Activated T-helper 1 cell treated with anti-CD3 and anti-CD28 coated beads, Interleukin-12 subunit alpha, Interleukin-12 subunit beta, Interleukin-2, Interleukin-4 antibody, amounts not matched to agents 30 ng/mL and 10 ng/mL and 1 ng/mL, durations not matched to agents 14 hours and 24 hours and 36 hours (primary cell): ENCODE results near the gene ACAP3. TPM values are rescaled to one million over a fixed set of nuclear protein-coding genes. Genes with fewer than 3 reads are reported as not detected.

ENCODE experiments used
- DNase-seq: peaks from one replicate; pipeline ENCODE4 v3.0.0; 2021; ENCODE audit warnings: low spot score
- H3K27ac Mint-ChIP-seq: one replicate; pipeline ENCODE4 v1.8.0; 2021; ENCODE audit warnings: mild to moderate bottlenecking, mixed read lengths
- H3K27me3 Mint-ChIP-seq: one replicate; pipeline ENCODE4 v1.8.0; 2022; ENCODE audit warnings: mild to moderate bottlenecking, moderate library complexity, mixed read lengths; ENCODE audit not compliant: insufficient read depth
- H3K36me3 Mint-ChIP-seq: one replicate; pipeline ENCODE4 v1.8.0; 2021; ENCODE audit warnings: low read depth, mixed read lengths
- H3K4me1 Mint-ChIP-seq: one replicate; pipeline ENCODE4 v1.8.0; 2021; ENCODE audit warnings: low read depth, mixed read lengths
- H3K4me3 Mint-ChIP-seq: one replicate; pipeline ENCODE4 v1.8.0; 2021; ENCODE audit warnings: mild to moderate bottlenecking, moderate library complexity, mixed read lengths
- H3K9me3 Mint-ChIP-seq: one replicate; pipeline ENCODE4 v1.8.0; 2021; ENCODE audit warnings: mixed read lengths
- intact Hi-C: fragments of 100-400 bp; cut with micrococcal nuclease; formaldehyde crosslinking; loops from one replicate; pipeline ENCODE4 v1.15.1; 2024
- total RNA-seq: library from RNA; stranded (reverse); gene quantifications from 2 replicates; pipeline ENCODE4 v1.2.3, GENCODE V29; 2022

The ACAP3 gene
- total RNA-seq, 1 donor from 2014 or later: 47.7 TPM

DNA sequence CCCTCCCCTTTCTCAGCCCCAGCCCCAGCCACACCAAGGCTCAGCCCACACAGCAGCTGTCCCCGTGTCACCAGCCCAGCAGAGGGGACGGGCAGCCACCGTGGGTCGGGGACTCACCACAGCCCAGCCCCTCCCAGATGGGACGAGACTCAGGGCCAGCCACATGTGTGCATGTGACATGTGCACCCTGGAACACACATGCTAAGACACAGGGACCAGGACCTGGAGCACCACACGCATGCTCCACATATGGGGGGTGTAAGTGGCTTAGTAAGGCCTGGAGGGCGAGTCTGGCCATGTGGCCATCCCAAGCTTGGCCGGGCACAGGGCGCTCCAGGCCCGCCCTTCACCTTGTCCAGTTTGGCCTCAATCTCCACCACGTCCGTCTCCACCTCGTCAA is 4.0 kb downstream of the ACAP3 start:
- Mint-ChIP-seq H3K4me1 (peaks cover 15% of the 10 kb centered on the region), H3K27ac (no peak overlapping the region), H3K9me3 (no peaks in the 10 kb centered on the region), H3K4me3 (no peak overlapping the region), H3K36me3 (no peaks in the 10 kb centered on the region), H3K27me3 (no peaks in the 10 kb centered on the region)
- intact Hi-C loops: no loop called here
- DNase-seq: no peak

DNA sequence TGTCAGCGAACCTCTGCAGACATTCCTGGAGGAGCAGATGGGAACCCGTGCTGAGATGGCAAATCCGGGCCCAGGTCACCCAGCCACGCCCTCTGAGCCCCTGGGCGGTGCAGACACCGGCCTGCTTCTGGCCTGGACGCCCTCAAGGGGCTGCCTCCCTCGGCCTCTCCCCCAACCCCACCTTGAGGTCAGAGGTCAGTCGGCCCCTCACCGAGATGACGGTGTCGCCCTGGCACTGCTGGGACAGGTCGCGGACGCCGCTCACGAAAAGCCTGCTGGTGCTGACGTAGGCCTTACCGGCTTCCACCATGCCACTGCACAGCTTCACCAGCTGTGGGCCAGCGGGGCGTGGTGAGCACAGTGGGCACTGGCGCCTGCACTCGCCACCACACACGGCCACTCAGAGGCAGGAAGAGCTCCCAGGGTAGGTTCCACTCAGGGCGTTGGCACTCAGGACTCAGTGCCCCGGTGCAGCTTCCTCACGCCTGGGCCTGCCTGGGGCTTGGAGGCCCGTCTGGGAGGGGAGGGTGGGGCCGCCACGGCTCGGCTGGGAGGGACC is 4.7 kb downstream of the ACAP3 start:
- Mint-ChIP-seq H3K27me3 (no peaks in the 10 kb centered on the region), H3K9me3 (no peaks in the 10 kb centered on the region), H3K36me3 (no peaks in the 10 kb centered on the region), H3K27ac (no peak overlapping the region), H3K4me3 (no peak overlapping the region), H3K4me1 (peaks cover 15% of the 10 kb centered on the region)
- intact Hi-C loops: no loop called here
- DNase-seq: no peak

DNA sequence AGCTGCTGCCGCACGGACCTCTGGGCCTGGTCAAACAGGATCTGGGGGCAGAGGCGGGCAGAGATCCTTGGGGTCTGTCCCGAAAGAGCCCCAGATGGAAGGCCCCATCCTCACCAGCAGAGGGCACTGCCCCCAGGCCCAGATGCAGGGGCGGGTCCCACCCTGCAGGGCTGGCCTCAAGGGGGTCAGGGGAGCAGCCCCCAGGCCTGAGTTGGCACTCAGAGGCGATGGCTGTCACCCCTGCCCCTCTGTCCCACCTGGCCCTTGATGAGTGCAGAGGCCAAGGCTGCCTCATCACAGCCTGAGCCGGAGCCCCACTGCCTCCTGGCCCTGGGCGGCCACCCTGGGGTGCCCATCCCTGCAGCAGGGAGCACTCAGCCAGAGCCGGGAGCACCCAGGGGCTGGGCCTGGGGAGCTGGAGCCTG is 5.7 kb downstream of the ACAP3 start:
- no peak for DNase-seq
- Mint-ChIP-seq H3K36me3 (no peaks in the 10 kb centered on the region), H3K9me3 (no peaks in the 10 kb centered on the region), H3K27ac (no peak overlapping the region), H3K27me3 (no peaks in the 10 kb centered on the region), H3K4me3 (no peak overlapping the region), H3K4me1 (peaks cover 13% of the 10 kb centered on the region)
- intact Hi-C loops: no loop called here

DNA sequence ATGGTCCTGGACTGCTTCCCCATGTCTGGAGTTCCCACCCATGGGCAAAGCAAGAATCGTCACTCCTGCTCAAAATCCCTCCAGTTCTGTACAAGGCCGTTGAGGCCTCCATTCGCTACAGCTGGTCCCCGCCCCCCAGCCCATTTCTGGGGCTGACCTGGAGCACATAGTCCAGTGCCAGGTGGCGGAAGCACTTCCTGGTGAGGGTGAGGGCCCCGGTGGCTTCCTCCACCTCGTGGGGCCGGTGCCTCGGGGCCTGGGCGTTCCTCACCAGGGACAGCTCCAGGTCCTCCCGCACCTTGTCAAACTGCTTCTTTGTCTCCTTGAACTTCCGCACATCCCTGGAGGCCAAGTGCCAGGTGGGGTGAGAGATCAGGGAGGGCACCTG is 7.4 kb downstream of the ACAP3 start:
- Mint-ChIP-seq H3K4me3 (no peak overlapping the region), H3K9me3 (no peaks in the 10 kb centered on the region), H3K27ac (no peak overlapping the region), H3K4me1 (no peaks in the 10 kb centered on the region), H3K36me3 (no peaks in the 10 kb centered on the region), H3K27me3 (no peaks in the 10 kb centered on the region)
- intact Hi-C loops: no loop called here
- DNase-seq: no peak

DNA sequence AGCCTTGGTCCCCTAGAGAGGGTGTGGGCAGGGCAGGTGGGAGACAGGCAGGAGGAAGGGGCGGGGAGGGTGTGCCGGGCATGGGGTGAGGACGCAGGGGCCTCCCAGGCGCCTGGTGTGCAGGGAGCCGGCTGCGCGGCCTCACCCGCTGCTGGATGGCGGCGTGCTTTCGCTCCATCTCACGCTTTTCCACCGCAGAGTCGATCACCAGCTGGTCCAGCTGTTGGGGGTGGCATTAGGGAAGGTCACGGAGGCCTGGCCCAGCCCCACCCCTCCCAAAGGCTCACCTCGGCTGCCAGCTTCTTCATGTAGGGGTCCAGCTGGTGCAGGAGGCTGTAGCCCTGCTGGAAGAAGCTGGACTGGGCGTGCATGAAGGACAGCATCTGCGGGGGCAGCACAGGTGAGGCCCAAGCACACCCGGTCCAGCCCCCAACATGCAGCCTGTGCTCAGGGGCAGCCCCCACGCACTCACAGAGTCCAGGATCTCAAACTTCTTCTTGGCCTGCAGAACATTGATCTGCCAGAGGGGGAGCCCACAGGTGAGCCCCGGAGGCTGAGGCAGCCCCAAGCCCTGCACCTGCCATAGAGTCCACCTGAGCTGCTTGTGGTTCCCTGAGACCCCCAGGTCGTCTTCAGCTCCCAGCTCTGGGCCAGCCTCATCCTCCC is 7.9 kb downstream of the ACAP3 start:
- H3K27ac Mint-ChIP-seq: no peak overlapping the region
- H3K9me3 Mint-ChIP-seq: no peaks in the 10 kb centered on the region
- H3K27me3 Mint-ChIP-seq: no peaks in the 10 kb centered on the region
- DNase-seq: no peak
- no peak overlapping the region for H3K4me3 Mint-ChIP-seq
- H3K36me3 Mint-ChIP-seq: no peaks in the 10 kb centered on the region
- H3K4me1 Mint-ChIP-seq: no peaks in the 10 kb centered on the region
- intact Hi-C loops: no loop called here

DNA sequence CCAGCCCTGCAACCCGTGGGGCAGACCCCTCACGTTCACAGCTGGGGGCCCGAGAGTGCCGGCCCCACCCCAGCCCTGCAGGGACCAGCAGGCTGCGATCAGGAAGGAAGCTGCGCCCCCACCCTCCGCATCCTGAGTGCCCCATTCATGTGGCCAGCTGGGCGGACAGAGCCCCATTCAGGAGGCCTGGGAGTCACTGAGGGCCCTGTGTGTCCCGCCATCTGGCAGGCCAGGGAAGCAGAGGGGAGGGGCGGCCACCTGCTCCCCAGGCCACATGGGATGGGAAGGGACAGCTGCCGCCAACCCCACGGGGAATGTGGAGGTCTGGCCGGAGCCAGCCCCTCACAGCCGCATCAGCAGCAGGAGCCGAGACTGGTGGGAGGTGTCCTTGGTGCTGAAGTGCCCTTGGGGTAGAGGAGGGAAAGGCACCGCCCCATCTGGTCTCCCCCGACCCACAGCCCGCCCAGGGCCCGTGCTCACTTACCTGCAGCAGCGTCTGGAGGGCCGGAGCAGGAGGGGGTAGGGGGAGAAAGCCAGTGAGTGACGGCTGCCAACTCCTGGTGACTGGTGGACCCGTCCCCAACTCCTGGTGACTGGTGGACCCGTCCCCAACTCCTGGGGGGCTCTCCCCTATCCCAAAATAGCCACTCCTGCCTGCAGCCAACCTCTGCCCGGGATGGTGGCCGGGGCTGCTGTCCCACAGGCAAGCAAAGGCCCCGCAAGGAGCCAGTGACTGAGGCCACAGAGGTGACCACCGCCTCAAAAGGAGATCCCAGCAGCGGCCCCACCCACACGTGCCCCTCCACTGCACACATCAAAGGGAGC is 8.7 kb downstream of the ACAP3 start:
- Mint-ChIP-seq H3K4me1 (no peaks in the 10 kb centered on the region), H3K36me3 (no peaks in the 10 kb centered on the region), H3K9me3 (no peaks in the 10 kb centered on the region), H3K27me3 (no peaks in the 10 kb centered on the region), H3K4me3 (no peak overlapping the region), H3K27ac (no peak overlapping the region)
- intact Hi-C loops: no loop called here
- DNase-seq: no peak

DNA sequence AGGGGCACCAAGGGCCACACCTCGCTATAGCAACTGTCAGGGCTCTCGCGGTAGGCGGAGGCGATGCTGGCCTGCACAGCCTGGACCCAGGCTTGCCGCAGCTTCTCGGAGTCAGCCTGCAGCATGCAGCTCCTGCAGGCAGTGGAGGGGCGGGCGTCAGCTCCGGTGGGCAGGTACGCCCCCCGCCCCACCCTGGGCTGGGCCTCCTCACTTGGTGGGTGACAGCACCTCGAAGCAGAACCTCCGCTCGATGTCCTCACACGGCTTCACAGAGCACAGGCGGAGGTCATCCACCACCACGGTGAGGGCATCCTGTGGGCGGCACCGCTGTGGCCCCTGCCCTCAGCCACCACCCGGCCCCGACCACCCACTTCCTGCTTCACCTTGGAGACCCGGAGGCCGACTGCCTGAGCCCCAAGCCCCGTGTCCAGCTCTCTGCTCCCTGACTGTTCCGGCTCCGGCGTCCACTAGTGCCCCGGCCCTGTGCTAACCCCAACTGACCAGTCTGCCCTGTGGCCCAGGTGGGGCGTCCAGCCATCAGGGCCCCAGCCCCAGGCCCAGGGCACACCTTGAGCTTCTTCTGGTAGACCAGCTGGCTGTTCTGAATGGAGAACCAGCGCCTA is 9.8 kb downstream of the ACAP3 start:
- no peak overlapping the region for H3K27ac Mint-ChIP-seq
- H3K4me3 Mint-ChIP-seq: no peak overlapping the region
- H3K9me3 Mint-ChIP-seq: no peaks in the 10 kb centered on the region
- intact Hi-C loops: no loop called here
- H3K4me1 Mint-ChIP-seq: no peaks in the 10 kb centered on the region
- H3K36me3 Mint-ChIP-seq: no peaks in the 10 kb centered on the region
- no peaks in the 10 kb centered on the region for H3K27me3 Mint-ChIP-seq
- no peak for DNase-seq

DNA sequence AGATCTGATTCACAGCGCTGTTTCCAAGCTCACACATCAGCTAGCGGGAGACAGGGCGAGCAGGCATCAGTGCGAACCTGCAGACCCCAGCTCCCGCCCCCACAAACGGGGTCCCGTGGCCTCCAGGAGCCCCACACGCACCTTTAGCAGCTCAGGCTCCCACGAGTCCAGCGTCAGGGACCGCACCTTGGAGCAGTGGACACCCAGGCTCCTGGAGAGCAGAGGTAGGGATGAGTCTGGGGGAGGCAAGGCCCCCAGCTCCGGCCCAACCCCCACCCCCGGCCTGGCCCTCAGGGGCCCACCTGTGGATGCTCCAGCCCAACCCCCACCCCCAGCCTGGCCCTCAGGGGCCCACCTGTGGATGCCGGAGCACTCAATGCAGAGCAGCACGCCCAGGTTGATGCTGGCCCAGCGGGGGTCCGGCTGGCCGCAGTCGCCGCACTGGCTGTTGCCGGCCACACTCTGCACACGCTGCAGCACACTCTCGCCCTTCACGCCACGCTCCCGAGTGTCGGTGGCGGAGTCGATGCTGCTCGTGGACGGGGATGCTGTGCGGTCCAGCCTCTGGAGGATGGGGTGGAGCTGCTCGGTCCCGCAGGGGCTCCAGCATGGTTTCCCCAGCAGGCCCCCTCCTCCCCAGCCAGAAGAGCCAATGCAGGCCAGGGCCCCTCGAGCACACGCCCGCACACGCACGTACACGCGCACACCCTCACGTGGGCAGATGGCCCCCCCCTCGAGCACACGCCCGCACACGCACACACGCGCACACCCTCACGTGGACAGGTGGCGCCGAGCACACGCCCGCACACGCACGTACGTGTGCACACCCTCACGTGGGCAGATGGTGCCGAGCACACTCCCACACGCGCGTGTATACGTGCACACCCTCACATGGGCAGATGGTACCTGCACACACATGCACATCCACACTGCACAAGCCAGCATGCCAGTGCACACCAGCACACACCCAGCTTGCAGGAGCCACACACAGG is 11.4 kb downstream of the ACAP3 start:
- Mint-ChIP-seq H3K36me3 (no peaks in the 10 kb centered on the region), H3K27me3 (no peaks in the 10 kb centered on the region), H3K4me3 (no peak overlapping the region), H3K9me3 (no peaks in the 10 kb centered on the region), H3K4me1 (no peaks in the 10 kb centered on the region), H3K27ac (no peak overlapping the region)
- intact Hi-C loops: no loop called here
- DNase-seq: no peak

DNA sequence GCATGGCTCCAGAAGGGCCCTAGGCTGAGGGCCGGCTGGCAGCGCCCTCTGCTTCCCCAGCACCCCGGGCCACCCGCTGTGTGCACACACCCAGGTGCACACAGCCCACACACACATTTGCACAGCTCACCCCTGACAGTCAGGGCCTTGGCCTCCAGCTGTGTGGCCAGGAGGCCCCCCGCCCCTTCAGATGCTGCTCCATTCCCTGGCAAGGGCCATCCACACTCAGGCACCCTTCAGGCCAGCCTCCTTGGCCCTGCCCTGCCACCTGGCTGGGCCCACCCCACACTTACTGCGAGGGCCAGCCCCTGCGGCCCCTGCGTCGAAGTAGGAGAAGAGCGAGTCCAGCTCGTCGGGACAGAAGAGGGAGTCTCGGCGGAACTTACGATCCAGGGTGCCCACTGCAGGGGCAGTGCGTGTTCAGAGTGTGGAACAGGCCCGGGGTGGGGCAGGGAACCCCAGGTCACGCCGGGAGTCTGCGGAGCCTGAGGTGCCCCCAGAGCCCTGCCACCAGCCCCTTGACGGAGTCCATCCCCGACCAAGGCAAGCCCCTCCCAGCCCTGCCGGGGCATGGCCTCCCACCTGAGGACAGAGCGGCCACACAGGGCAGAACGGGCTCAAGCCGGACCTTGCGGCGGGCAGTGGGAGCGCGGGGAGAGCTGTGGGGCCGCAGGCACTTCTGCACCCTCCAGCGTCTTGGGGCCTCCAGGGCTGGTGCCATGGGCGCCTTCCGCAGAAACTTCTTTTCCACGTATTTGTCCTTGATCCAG is 12.4 kb downstream of the ACAP3 start:
- no peak for DNase-seq
- Mint-ChIP-seq H3K9me3 (no peaks in the 10 kb centered on the region), H3K27me3 (no peaks in the 10 kb centered on the region), H3K4me1 (no peaks in the 10 kb centered on the region), H3K36me3 (no peaks in the 10 kb centered on the region), H3K4me3 (no peak overlapping the region), H3K27ac (no peak overlapping the region)
- intact Hi-C loops: no loop called here

DNA sequence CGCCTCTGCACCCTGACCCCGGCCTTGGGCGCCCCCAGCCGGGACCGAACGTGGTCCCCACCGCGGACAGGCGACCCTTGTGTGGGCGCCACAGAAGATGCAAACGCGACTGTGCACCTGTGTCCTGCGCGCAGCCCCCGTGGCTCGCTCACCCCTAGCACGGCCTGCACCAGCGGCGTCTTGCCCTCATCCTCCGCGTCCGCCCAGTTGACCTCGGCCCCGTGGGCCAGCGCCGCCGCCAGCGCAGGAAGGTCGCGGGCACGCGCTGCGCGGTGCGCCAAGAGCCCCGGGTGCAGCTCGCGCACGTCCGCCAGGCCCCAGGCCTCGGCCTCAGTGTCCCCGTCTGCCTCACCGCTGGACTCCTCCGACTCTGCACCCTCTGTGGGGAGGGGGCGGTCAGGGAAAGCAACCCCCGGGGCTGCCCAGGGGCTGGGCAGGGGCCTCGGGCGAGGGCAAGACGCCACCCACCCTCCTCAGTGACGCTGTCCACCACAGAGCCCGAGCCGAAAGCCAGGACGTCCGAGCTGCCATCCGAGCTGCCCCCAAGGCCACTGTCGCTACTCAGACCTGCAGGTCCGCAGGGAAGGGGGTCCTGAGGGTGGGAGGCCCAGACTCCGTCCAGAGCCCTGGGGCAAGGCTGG is 13.4 kb downstream of the ACAP3 start:
- intact Hi-C loops: loop anchor here (5.0 kb wide), 1 partner anchor 312 kb away; the partner anchor contains the start of gene PERM1
- Mint-ChIP-seq H3K4me3 (no peak overlapping the region), H3K9me3 (no peaks in the 10 kb centered on the region), H3K36me3 (no peaks in the 10 kb centered on the region), H3K27me3 (no peaks in the 10 kb centered on the region), H3K4me1 (no peaks in the 10 kb centered on the region), H3K27ac (no peak overlapping the region)
- DNase-seq: no peak
